GM21619 (cell line): ENCODE measurements around the gene CD160.
"Not testable (repeated sequence)": the region's sequence is repeated elsewhere in the genome, so short reads cannot be mapped to it uniquely, and the experiment has no call there.

Experiments
- ATAC-seq: cut with Tn5 transposase; IDR thresholded peaks from one replicate; pipeline ENCODE4 v1.9.1; 2021; ENCODE audit not compliant: unreplicated experiment

CD160 gene

GRCh38 chr1:145758116-145758515, 38.8 kb downstream of the CD160 start:
- no peak for ATAC-seq

- no peak for ATAC-seq
Observed at GRCh38 chr1:145758575-145758974, 39.3 kb downstream of the CD160 start.

GRCh38 chr1:145759721-145760120, 40.4 kb downstream of the CD160 start:
- no peak for ATAC-seq

- ATAC-seq: not testable (repeated sequence)
Observed at GRCh38 chr1:145760395-145760949, 41.2 kb downstream of the CD160 start.

- ATAC-seq: not testable (repeated sequence)
Observed at GRCh38 chr1:145761498-145761897, 42.2 kb downstream of the CD160 start.

- not testable (repeated sequence) for ATAC-seq
Observed at GRCh38 chr1:145762001-145762400, 42.7 kb downstream of the CD160 start.

GRCh38 chr1:145764231-145764940, 45.1 kb downstream of the CD160 start:
- not testable (repeated sequence) for ATAC-seq

GRCh38 chr1:145765127-145765526, 45.8 kb downstream of the CD160 start:
- not testable (repeated sequence) for ATAC-seq

- not testable (repeated sequence) for ATAC-seq
Observed at GRCh38 chr1:145765585-145766360, 46.5 kb downstream of the CD160 start.

GRCh38 chr1:145766926-145767325, 47.6 kb downstream of the CD160 start:
- ATAC-seq: not testable (repeated sequence)

GRCh38 chr1:145768004-145768403, 48.7 kb downstream of the CD160 start:
- ATAC-seq: not testable (repeated sequence)

- no peak for ATAC-seq
Observed at GRCh38 chr1:145771056-145771455, 51.8 kb downstream of the CD160 start.

GRCh38 chr1:145773423-145773822, 54.1 kb downstream of the CD160 start:
- no peak for ATAC-seq

GRCh38 chr1:145777357-145778145, 58.3 kb downstream of the CD160 start:
- ATAC-seq: no peak

GRCh38 chr1:145778146-145778540, 58.8 kb downstream of the CD160 start:
- no peak for ATAC-seq

- no peak for ATAC-seq
Observed at GRCh38 chr1:145782272-145783099, 63.2 kb downstream of the CD160 start.

- ATAC-seq: no peak
Observed at GRCh38 chr1:145784409-145784808, 65.1 kb downstream of the CD160 start.

- no peak for ATAC-seq
Observed at GRCh38 chr1:145785547-145785946, 66.2 kb downstream of the CD160 start.

- no peak for ATAC-seq
Observed at GRCh38 chr1:145786271-145786670, 67.0 kb downstream of the CD160 start.

GRCh38 chr1:145788580-145788979, 69.3 kb downstream of the CD160 start:
- ATAC-seq: no peak
